GM12872 (cell line): ENCODE data around the gene KLLN.

Experiments
- CTCF ChIP-seq: IDR thresholded peaks from 3 replicates; pipeline ENCODE4 v1.5.1; 2011; ENCODE audit warnings: low read depth, mild to moderate bottlenecking, low read length, moderate library complexity; ENCODE audit not compliant: insufficient read depth

The KLLN gene

GRCh38 chr10:87845624-87845998, 17.7 kb downstream of the KLLN start:
- no peak for TF ChIP-seq CTCF

GRCh38 chr10:87844837-87845623, 18.3 kb downstream of the KLLN start:
- no peak for TF ChIP-seq CTCF

- TF ChIP-seq CTCF: no peak
Observed at GRCh38 chr10:87843714-87844113, 19.6 kb downstream of the KLLN start.

GRCh38 chr10:87842776-87843497, 20.4 kb downstream of the KLLN start:
- no peak for TF ChIP-seq CTCF

GRCh38 chr10:87842220-87842641, 21.1 kb downstream of the KLLN start:
- TF ChIP-seq CTCF: no peak

- TF ChIP-seq CTCF: no peak
Observed at GRCh38 chr10:87841186-87841585, 22.1 kb downstream of the KLLN start.

GRCh38 chr10:87838650-87839049, 24.7 kb downstream of the KLLN start:
- TF ChIP-seq CTCF: no peak
